Gastroesophageal sphincter (tissue), 3 donors: ENCODE data around the gene FOLR1.

Experiments
- CTCF ChIP-seq, 4 experiments: fragments of 200-600 bp in 2 of 4; fragments of 450-650 bp in 2 of 4; sonication (generic) in 1 of 4; IDR thresholded peaks; one replicate each; pipeline ENCODE4 v1.5.1; 2017 to 2019; ENCODE audit warnings: antibody characterized with exemption in 4 of 4, mild to moderate bottlenecking in 2 of 4, moderate library complexity in 2 of 4
- POLR2A ChIP-seq, 2 donors: fragments of 450-650 bp; IDR thresholded peaks; one replicate each; pipeline ENCODE4 v1.6.1; 2017; ENCODE audit warnings: antibody characterized with exemption in 2 of 2, mild to moderate bottlenecking in 2 of 2, moderate library complexity in 1 of 2

- TF ChIP-seq CTCF (IDR thresholded peaks at IDR 0.05) (no peak), POLR2A (IDR thresholded peaks at IDR 0.05) (no peak)
Measured at GRCh38 chr11:72179049-72179803, 12.7 kb upstream of the FOLR1 start.
